ENCODE results near the gene ARHGEF26. TPM values are rescaled to one million over a fixed set of nuclear protein-coding genes. Genes with fewer than 3 reads are reported as not detected.

The ARHGEF26 gene
- total and polyA plus RNA-seq, 2 experiments from 2014 or later = 9.4 to 16.9 TPM

GRCh38 chr3:154192225-154192624, 71.0 kb downstream of the ARHGEF26 start:
- Mint-ChIP-seq H3K27ac (no peak overlapping the region), H3K4me1 (peaks cover 17% of the 10 kb centered on the region), H3K4me3 (no peak overlapping the region), H3K9me3 (no peaks in the 10 kb centered on the region), H3K36me3 (ENCODE audit: low read depth) (peaks cover 14% of the 10 kb centered on the region), H3K27me3 (ENCODE audit: insufficient read depth, low read depth, poor library complexity) (no peaks in the 10 kb centered on the region)
- no peak for TF ChIP-seq ZNF462 (CRISPR knock-in tag; IDR thresholded peaks at IDR 0.05)
- DNase-seq (ENCODE audit: low spot score) (no peak), ATAC-seq (no peak)
- H3K4me3 ChIP-seq = no peak overlapping the region
- H3K4me2 ChIP-seq = no peak overlapping the region
- H2AFZ ChIP-seq = no peak overlapping the region
- H3K27me3 ChIP-seq (ENCODE audit: insufficient read depth) = no peaks in the 10 kb centered on the region
- H4K20me1 ChIP-seq (replicated peaks; ENCODE audit: insufficient read depth) = no peaks in the 10 kb centered on the region
- peaks cover 15% of the 10 kb centered on the region for H3K4me1 ChIP-seq (ENCODE audit: insufficient read depth)
- H3F3A ChIP-seq (replicated peaks; ENCODE audit: low read depth) = no peaks in the 10 kb centered on the region
- H3K79me2 ChIP-seq (replicated peaks; ENCODE audit: insufficient read depth) = no peaks in the 10 kb centered on the region
- H3K9me2 ChIP-seq (ENCODE audit: insufficient read depth) = peaks cover 6% of the 10 kb centered on the region
- no peaks in the 10 kb centered on the region for H3K36me3 ChIP-seq (ENCODE audit: insufficient read depth)
- no peak overlapping the region for H3K27ac ChIP-seq (ENCODE audit: low read depth)

- H4K20me1 ChIP-seq (replicated peaks; ENCODE audit: insufficient read depth) = no peaks in the 10 kb centered on the region
- Mint-ChIP-seq H3K9me3 (no peaks in the 10 kb centered on the region), H3K36me3 (ENCODE audit: low read depth) (peaks cover 20% of the 10 kb centered on the region), H3K4me3 (no peak overlapping the region), H3K27me3 (ENCODE audit: insufficient read depth, low read depth, poor library complexity) (no peaks in the 10 kb centered on the region), H3K4me1 (peaks cover 17% of the 10 kb centered on the region), H3K27ac (0 out of 2 replicates have a peak overlapping the region, but pooled peaks have one; percentile 20)
- no peak overlapping the region for H2AFZ ChIP-seq
- no peaks in the 10 kb centered on the region for H3K27me3 ChIP-seq (ENCODE audit: insufficient read depth)
- peaks cover 6% of the 10 kb centered on the region for H3K9me2 ChIP-seq (ENCODE audit: insufficient read depth)
- H3K4me1 ChIP-seq (ENCODE audit: insufficient read depth) = peaks cover 15% of the 10 kb centered on the region
- no peak overlapping the region for H3K27ac ChIP-seq (ENCODE audit: low read depth)
- no peak overlapping the region for H3K4me2 ChIP-seq
- H3K4me3 ChIP-seq = no peak overlapping the region
- H3K79me2 ChIP-seq (replicated peaks; ENCODE audit: insufficient read depth) = no peaks in the 10 kb centered on the region
- H3K36me3 ChIP-seq (ENCODE audit: insufficient read depth) = no peaks in the 10 kb centered on the region
- no peak for ATAC-seq
- no peaks in the 10 kb centered on the region for H3F3A ChIP-seq (replicated peaks; ENCODE audit: low read depth)
- no peak for DNase-seq (ENCODE audit: low spot score)
- no peak for TF ChIP-seq STAT1 (IDR thresholded peaks at IDR 0.05; ENCODE audit: unreplicated experiment)
- TF ChIP-seq POLR2AphosphoS5 (IDR thresholded peaks at IDR 0.05; ENCODE audit: low read depth) = no peak
- TF ChIP-seq NANOG (IDR thresholded peaks at IDR 0.05; ENCODE audit: borderline replicate concordance) = no peak
- TF ChIP-seq ZNF331 (CRISPR knock-in tag; IDR thresholded peaks at IDR 0.05; ENCODE audit: low read depth) = no peak
- TF ChIP-seq EZH2 (IDR thresholded peaks at IDR 0.05; ENCODE audit: low read depth, unreplicated experiment) = no peak
- no peak for TF ChIP-seq EZH2phosphoT487 (IDR thresholded peaks at IDR 0.05; ENCODE audit: unreplicated experiment)
- TF ChIP-seq REST (IDR thresholded peaks at IDR 0.05; ENCODE audit: unreplicated experiment) = no peak
- TF ChIP-seq CREB1 (CRISPR knock-in tag; IDR thresholded peaks at IDR 0.05; ENCODE audit: low read depth) = no peak
- TF ChIP-seq ZNF114 (CRISPR knock-in tag; IDR thresholded peaks at IDR 0.05) = no peak
- TF ChIP-seq ETS1 (IDR thresholded peaks at IDR 0.05) = no peak
Measured at GRCh38 chr3:154193000-154193615, 71.9 kb downstream of the ARHGEF26 start.

All from GM23338 (cell line).